ENCODE measurements around the gene IVL.

IVL gene

GRCh38 chr1:152886758-152887409, 21.5 kb upstream of the IVL start:
- no peak for DNase-seq (ENCODE audit: low spot score)

GRCh38 chr1:152888126-152888525, 20.2 kb upstream of the IVL start:
- no peak for DNase-seq (ENCODE audit: low spot score)

- no peak for DNase-seq (ENCODE audit: low spot score)
Observed at GRCh38 chr1:152899027-152899426, 9.3 kb upstream of the IVL start.

- DNase-seq (ENCODE audit: low spot score), result no peak
Observed at GRCh38 chr1:152899883-152900282, 8.5 kb upstream of the IVL start.

DNA sequence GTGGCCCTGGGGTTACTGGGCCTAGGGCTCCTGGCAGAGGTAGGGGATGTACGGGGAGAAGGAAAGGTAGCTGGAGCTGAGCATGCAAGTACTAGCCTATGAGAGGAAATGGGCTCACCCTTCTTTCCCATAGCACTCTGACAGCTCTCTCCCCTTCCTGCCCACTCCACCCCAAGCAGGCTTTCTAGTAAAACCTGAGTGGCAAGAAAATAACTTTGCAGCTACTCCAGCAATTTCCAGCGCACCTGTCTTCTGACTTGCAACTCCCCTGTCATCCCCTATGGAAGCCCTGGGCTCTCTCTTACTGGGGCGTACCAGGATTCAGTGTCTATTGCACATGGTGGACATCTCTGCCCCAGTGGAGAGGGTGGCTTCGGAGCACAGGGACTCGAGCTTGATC, 6.7 kb upstream of the IVL start:
- DNase-seq (ENCODE audit: low spot score), result no peak

DNA sequence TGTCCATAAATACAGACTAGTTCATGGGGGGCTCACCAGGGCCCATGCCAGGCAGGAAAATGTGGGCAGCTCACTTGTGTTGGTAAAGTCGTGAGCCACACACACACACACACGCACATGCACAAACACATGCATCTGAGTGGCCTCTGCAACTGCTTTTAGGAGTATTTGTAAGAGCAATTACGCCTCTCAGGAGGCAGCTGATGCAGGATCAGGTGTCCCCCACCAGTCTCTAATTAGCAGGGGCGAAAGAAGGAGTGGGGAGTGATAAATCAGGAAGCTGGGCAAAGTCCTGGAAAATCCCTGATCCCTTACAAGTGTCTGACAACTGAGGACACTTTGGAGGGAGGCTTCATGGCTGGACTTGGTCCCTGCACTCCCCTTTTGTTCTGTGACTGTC, 5.7 kb upstream of the IVL start:
- no peak for DNase-seq (ENCODE audit: low spot score)

- DNase-seq (ENCODE audit: low spot score), result no peak
Observed at GRCh38 chr1:152904688-152905440, 3.5 kb upstream of the IVL start.

DNA sequence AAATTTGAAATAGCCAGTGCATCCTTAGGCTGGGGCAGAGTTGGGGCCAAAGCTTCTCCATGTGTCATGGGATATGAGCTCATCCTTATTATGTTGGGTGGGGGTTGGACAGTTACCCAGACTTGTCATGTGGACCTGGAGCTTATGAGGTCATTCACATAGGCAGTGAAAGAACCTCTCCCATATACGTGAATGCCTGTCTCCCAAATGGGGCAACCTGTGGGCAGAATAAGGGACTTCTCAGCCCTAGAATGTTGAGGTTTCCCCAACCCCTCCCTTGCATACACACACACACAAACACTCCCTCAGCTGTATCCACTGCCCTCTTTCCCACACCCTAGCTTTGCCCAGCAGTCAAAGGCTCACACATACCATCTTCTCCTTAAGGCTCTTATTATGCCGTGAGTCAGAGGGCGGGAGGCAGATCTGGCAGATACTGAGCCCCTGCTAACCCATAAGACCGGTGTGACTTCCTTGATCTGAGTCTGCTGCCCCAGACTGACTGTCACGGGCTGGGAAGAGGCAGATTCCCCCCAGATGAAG, 2.3 kb upstream of the IVL start:
- DNase-seq (ENCODE audit: low spot score), result no peak

GRCh38 chr1:152909206-152909605, 860 bp downstream of the IVL start:
- no peak for DNase-seq (ENCODE audit: low spot score)

- no peak for DNase-seq (ENCODE audit: low spot score)
Observed at GRCh38 chr1:152912471-152912870, 4.1 kb downstream of the IVL start.

GRCh38 chr1:152912900-152913299, 4.6 kb downstream of the IVL start:
- no peak for DNase-seq (ENCODE audit: low spot score)

DNA sequence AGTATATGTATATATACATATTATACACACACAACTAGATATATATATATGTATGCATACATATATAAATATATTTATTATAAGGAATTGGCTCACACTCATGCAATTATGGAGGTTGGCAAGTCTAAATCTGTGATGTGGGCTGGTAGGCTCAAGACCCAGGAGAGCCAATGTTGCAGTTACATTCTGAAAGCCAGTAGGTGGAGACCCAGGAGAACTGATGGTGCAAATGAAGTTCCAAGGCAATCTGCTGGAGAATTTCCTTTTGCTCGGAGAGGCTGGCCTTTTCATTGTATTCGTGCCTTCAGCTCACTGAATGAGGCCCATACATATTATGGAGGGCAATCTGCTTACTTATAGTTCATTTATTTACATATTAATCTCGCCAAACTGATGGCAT, 9.4 kb downstream of the IVL start:
- DNase-seq (ENCODE audit: low spot score), result no peak

DNA sequence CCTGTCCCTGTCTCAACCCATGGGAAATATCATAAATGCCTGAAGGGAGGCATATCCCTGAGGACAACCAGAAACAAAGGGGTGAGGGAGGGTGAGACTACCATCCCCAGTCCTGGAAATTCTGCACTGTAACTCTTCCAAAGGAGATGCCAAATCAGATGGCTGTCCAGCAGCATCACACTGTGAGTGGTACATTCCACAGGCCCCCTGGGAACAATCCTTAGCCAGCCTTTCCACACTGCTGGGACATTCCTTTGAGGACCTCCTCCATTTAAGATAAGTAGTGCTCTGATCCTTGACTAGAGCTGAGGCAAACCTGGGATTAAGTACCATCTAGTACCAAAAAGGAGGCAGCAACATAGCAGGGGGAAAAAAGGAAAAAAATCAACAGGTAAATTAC, 10.7 kb downstream of the IVL start:
- no peak for DNase-seq (ENCODE audit: low spot score)

DNA sequence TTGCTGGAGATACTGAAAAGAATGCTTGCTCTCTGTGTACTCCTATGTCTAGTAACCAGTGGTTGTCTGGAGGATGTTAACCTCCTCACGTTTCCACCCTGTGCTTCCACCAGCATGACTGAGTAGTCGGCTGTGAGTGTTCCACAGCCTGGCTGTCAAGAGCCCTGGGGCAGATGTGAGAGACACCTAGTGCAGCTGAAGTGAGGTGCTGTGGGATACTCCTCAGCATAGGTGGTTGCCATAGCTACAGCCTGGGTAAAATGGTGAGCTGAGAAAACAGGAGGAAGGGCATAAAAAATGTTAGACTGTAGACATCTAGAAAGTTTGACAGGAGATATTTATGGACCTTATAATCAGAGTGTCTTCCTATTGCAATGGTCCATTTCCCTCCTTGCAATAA, 15.8 kb downstream of the IVL start:
- no peak for DNase-seq (ENCODE audit: low spot score)

DNA sequence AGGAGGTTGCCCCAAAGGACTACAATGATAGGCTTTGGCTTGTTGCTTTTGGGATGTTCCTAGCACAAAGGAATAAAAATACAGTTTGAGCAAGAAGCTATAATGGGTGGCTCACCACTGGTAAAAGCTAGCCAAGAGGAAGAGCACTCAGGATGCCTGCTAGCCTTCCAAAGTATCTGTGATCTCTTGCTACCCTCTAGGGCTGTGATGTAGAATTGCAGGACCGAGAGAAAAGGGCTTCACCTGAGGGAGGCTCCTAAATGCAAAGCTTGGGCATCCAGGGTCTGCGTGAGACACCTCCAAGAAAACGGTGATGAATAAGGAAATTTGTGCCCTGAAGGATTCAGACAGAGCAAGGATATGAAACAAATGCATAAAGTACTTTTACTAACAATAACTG, 17.7 kb downstream of the IVL start:
- no peak for DNase-seq (ENCODE audit: low spot score)

GRCh38 chr1:152928671-152929070, 20.3 kb downstream of the IVL start:
- no peak for DNase-seq (ENCODE audit: low spot score)

- no peak for DNase-seq (ENCODE audit: low spot score)
Observed at GRCh38 chr1:152932170-152932811, 23.9 kb downstream of the IVL start.

DNA sequence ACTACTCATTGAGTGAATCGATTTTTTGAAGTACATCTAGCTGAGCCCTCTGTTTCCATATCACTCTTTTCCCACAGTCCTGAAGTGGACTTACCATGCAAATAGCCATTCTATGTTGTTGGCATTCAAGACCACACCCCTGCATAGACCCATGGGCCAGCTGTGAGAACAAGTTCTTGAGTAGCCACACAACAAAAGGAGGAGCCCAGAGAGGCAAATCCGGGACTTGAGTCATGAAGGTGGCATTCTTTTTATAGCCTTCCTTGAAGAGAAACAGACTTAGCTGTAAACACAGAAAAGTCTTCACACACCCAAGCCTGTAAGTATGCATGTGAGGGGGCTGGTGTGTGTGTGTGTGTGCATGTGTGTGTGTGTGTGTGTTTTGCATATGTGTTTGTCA, 24.9 kb downstream of the IVL start:
- no peak for DNase-seq (ENCODE audit: low spot score)

- no peak for DNase-seq (ENCODE audit: low spot score)
Observed at GRCh38 chr1:152940614-152941013, 32.3 kb downstream of the IVL start.

GRCh38 chr1:152941037-152941711, 32.8 kb downstream of the IVL start:
- DNase-seq (ENCODE audit: low spot score), result no peak

- DNase-seq (ENCODE audit: low spot score), result no peak
Observed at GRCh38 chr1:152942161-152942560, 33.8 kb downstream of the IVL start.

- DNase-seq (ENCODE audit: low spot score), result no peak
Observed at GRCh38 chr1:152946248-152946647, 37.9 kb downstream of the IVL start.

Data from CD4-positive, alpha-beta T cell treated with Interleukin-2 at 100 ng/mL for 4 hours (primary cell).